H9 (cell line): Measurements from ENCODE around the gene COLEC12. TPM values are rescaled to one million over a fixed set of nuclear protein-coding genes. Genes with fewer than 3 reads are reported as not detected.

Source experiments
- DNase-seq: peaks from one replicate; pipeline ENCODE4 v3.0.0-alpha.2; 2017
- H2AFZ ChIP-seq: one replicate; pipeline ENCODE4 v1.6.1; 2013; ENCODE audit warnings: mild to moderate bottlenecking, low read length, control low read depth, moderate library complexity
- H2AK5ac ChIP-seq: 2 replicates; pipeline ENCODE4 v1.6.1; 2013; ENCODE audit warnings: low read length, control low read depth, mixed read lengths; ENCODE audit not compliant: insufficient read length
- H2BK120ac ChIP-seq: one replicate; pipeline ENCODE4 v1.6.1; 2013; ENCODE audit warnings: low read depth, mild to moderate bottlenecking, low read length, control low read depth, inconsistent platforms; ENCODE audit not compliant: poor library complexity, severe bottlenecking
- H2BK12ac ChIP-seq: 2 replicates; pipeline ENCODE4 v1.6.1; 2013; ENCODE audit warnings: low read length, control low read depth, mixed read lengths, low read depth; ENCODE audit not compliant: insufficient read length
- H2BK15ac ChIP-seq: 2 replicates; pipeline ENCODE4 v1.6.1; 2013; ENCODE audit warnings: low read depth, low read length, control low read depth
- H2BK20ac ChIP-seq: one replicate; pipeline ENCODE4 v1.6.1; 2013; ENCODE audit warnings: low read depth, mild to moderate bottlenecking, low read length, control low read depth, inconsistent platforms; ENCODE audit not compliant: poor library complexity, severe bottlenecking
- H2BK5ac ChIP-seq: 2 replicates; pipeline ENCODE4 v1.6.1; 2013; ENCODE audit warnings: low read length, control low read depth, mixed read lengths; ENCODE audit not compliant: insufficient read length
- H3K14ac ChIP-seq: 2 replicates; pipeline ENCODE4 v1.6.1; 2013; ENCODE audit warnings: low read length, control low read depth; ENCODE audit not compliant: insufficient read depth
- H3K18ac ChIP-seq: 2 replicates; pipeline ENCODE4 v1.6.1; 2013; ENCODE audit warnings: low read depth, mild to moderate bottlenecking, mixed read lengths, low read length, control low read depth; ENCODE audit not compliant: insufficient read length
- H3K23ac ChIP-seq: 2 replicates; pipeline ENCODE4 v1.6.1; 2013; ENCODE audit warnings: low read length, control low read depth, mixed read lengths, low read depth; ENCODE audit not compliant: insufficient read length
- H3K23me2 ChIP-seq: 2 replicates; pipeline ENCODE4 v1.6.1; 2013; ENCODE audit warnings: low read depth, mild to moderate bottlenecking, mixed read lengths, low read length, control low read depth; ENCODE audit not compliant: insufficient read length, poor library complexity, severe bottlenecking
- H3K27ac ChIP-seq: 2 replicates; pipeline ENCODE4 v1.5.1; 2013; ENCODE audit warnings: low read length, control low read depth, mixed read lengths, low read depth; ENCODE audit not compliant: insufficient read length
- H3K27me3 ChIP-seq: 2 replicates; pipeline ENCODE4 v1.6.1; 2013; ENCODE audit warnings: low read length, control low read depth, inconsistent platforms; ENCODE audit not compliant: insufficient read depth
- H3K4ac ChIP-seq: 2 replicates; pipeline ENCODE4 v1.6.1; 2013; ENCODE audit warnings: low read depth, mild to moderate bottlenecking, control low read depth, inconsistent platforms, low read length, moderate library complexity
- H3K4me1 ChIP-seq: 2 replicates; pipeline ENCODE4 v1.6.1; 2013; ENCODE audit warnings: low read length, control low read depth, inconsistent platforms; ENCODE audit not compliant: insufficient read depth
- H3K4me2 ChIP-seq: 2 replicates; pipeline ENCODE4 v1.6.1; 2013; ENCODE audit warnings: low read length, control low read depth, mixed read lengths; ENCODE audit not compliant: insufficient read length, insufficient read depth
- H3K56ac ChIP-seq: 2 replicates; pipeline ENCODE4 v1.6.1; 2013; ENCODE audit warnings: low read depth, mild to moderate bottlenecking, mixed read lengths, low read length, control low read depth; ENCODE audit not compliant: insufficient read length
- H3K79me1 ChIP-seq: 2 replicates; pipeline ENCODE4 v1.6.1; 2013; ENCODE audit warnings: low read depth, mild to moderate bottlenecking, moderate library complexity, low read length, control low read depth, inconsistent platforms; ENCODE audit not compliant: insufficient read depth, poor library complexity, severe bottlenecking
- H3K79me2 ChIP-seq: 2 replicates; pipeline ENCODE4 v1.6.1; 2013; ENCODE audit warnings: low read length, control low read depth, inconsistent platforms; ENCODE audit not compliant: insufficient read depth
- H3K9ac ChIP-seq: 2 replicates; pipeline ENCODE4 v1.6.1; 2013; ENCODE audit warnings: low read length, control low read depth, mixed read lengths; ENCODE audit not compliant: insufficient read length; ENCODE audit errors: extremely low read depth
- H3K9me3 ChIP-seq: one replicate; pipeline ENCODE4 v1.6.1; 2013; ENCODE audit warnings: low read depth, low read length, inconsistent platforms; ENCODE audit not compliant: control insufficient read depth
- H3T11ph ChIP-seq: one replicate; pipeline ENCODE4 v1.6.1; 2013; ENCODE audit warnings: mild to moderate bottlenecking, low read length, control low read depth, inconsistent platforms
- H4K20me1 ChIP-seq: one replicate; pipeline ENCODE4 v1.6.1; 2013; ENCODE audit not compliant: control insufficient read depth, insufficient read length, insufficient read depth
- H4K5ac ChIP-seq: 2 replicates; pipeline ENCODE4 v1.6.1; 2013; ENCODE audit warnings: low read depth, mild to moderate bottlenecking, mixed read lengths, low read length, control low read depth; ENCODE audit not compliant: insufficient read length
- H4K8ac ChIP-seq: replicated peaks from 2 replicates; pipeline ENCODE4 v1.6.1; 2013; ENCODE audit warnings: low read length, control low read depth, mixed read lengths, low read depth; ENCODE audit not compliant: insufficient read length
- H4K91ac ChIP-seq: 2 replicates; pipeline ENCODE4 v1.6.1; 2013; ENCODE audit warnings: low read depth, mild to moderate bottlenecking, moderate library complexity, mixed read lengths, low read length, control low read depth; ENCODE audit not compliant: insufficient read length
- H3K27ac Mint-ChIP-seq, 3 experiments: 2 replicates in 2 of 3; 3 replicates in 1 of 3; pipeline ENCODE4 v1.8.0; 2020 to 2021; ENCODE audit warnings: mixed read lengths in 3 of 3, mild to moderate bottlenecking in 1 of 3, moderate library complexity in 1 of 3
- H3K27me3 Mint-ChIP-seq: 2 replicates; pipeline ENCODE4 v1.8.0; 2021; ENCODE audit warnings: low read depth, mild to moderate bottlenecking, moderate library complexity, mixed read lengths
- H3K36me3 Mint-ChIP-seq, 3 experiments: 2 replicates in 2 of 3; 3 replicates in 1 of 3; pipeline ENCODE4 v1.8.0; 2020 to 2021; ENCODE audit warnings: low read depth in 3 of 3, mixed read lengths in 3 of 3; ENCODE audit not compliant: insufficient read depth in 1 of 3
- H3K4me1 Mint-ChIP-seq, 2 experiments: 2 replicates each; pipeline ENCODE4 v1.8.0; 2020; ENCODE audit warnings: mixed read lengths in 2 of 2
- H3K4me3 Mint-ChIP-seq, 2 experiments: 2 replicates in 1 of 2; 3 replicates in 1 of 2; pipeline ENCODE4 v1.8.0; 2020 to 2021; ENCODE audit warnings: mild to moderate bottlenecking in 2 of 2, mixed read lengths in 2 of 2, moderate library complexity in 1 of 2
- H3K9me3 Mint-ChIP-seq, 2 experiments: 2 replicates in 1 of 2; 3 replicates in 1 of 2; pipeline ENCODE4 v1.8.0; 2020; ENCODE audit warnings: mild to moderate bottlenecking in 2 of 2, mixed read lengths in 2 of 2, moderate library complexity in 1 of 2
- CTCF ChIP-seq: fragments of 200-600 bp; sonication (generic); conservative IDR thresholded peaks from 3 replicates; pipeline ENCODE4 v1.8.0; 2021; ENCODE audit warnings: antibody characterized with exemption, mild to moderate bottlenecking
- WGBS: extraction: QIAGEN DNeasy Blood & Tissue Kit; methylation state at CpG from one replicate; pipeline ENCODE4 v1.1.7; 2013; ENCODE audit warnings: missing lambda C conversion rate, low lambda C conversion rate, mixed read lengths; ENCODE audit not compliant: insufficient read length; ENCODE audit errors: extremely low coverage; 5-methylcytosine and 5-hydroxymethylcytosine counted together
- total RNA-seq: library from RNA; stranded (reverse); gene quantifications from 2 replicates; pipeline ENCODE4 v1.2.1, GENCODE V29; 2021

COLEC12 gene
- total RNA-seq, 1 experiment from 2014 or later, result 0.70 TPM

- H3K4me2 ChIP-seq, result no peak overlapping the region
- no CpG with 5 or more reads among the region's 5 CpGs for WGBS
- no peak overlapping the region for H2BK5ac ChIP-seq
Observed at GRCh38 chr18:424668-425067, 75.8 kb downstream of the COLEC12 start.

More at GRCh38 chr18:424668-425067, 75.8 kb downstream of the COLEC12 start:
- no peak overlapping the region for H3K27ac Mint-ChIP-seq
- H3K9me3 Mint-ChIP-seq, result no peaks in the 10 kb centered on the region
- H3K56ac ChIP-seq, result no peak overlapping the region
- no peak overlapping the region for H4K5ac ChIP-seq
- no peaks in the 10 kb centered on the region for H3K79me2 ChIP-seq
- H2BK15ac ChIP-seq, result no peak overlapping the region
- H3K9ac ChIP-seq, result no peak overlapping the region
- H3K18ac ChIP-seq, result no peak overlapping the region
- peaks cover 2% of the 10 kb centered on the region; the same call in 1 of the 2 replicates for H3K4me1 ChIP-seq
- H3K27me3 ChIP-seq, result no peaks in the 10 kb centered on the region
- no peak overlapping the region for H3K23ac ChIP-seq
- H3K27ac ChIP-seq, result no peak overlapping the region
- no peaks in the 10 kb centered on the region for H3K23me2 ChIP-seq
- H3K9me3 ChIP-seq, result no peaks in the 10 kb centered on the region
- no peak overlapping the region for H3K14ac ChIP-seq
- H2BK120ac ChIP-seq, result no peak overlapping the region
- H3T11ph ChIP-seq, result no peak overlapping the region
- H4K20me1 ChIP-seq, result no peaks in the 10 kb centered on the region
- no peaks in the 10 kb centered on the region; the same call in 1 of the 2 replicates for H3K27me3 Mint-ChIP-seq
- H3K79me1 ChIP-seq, result no peaks in the 10 kb centered on the region
- peaks cover 15 to 16% of the 10 kb centered on the region in 2 experiments for H3K4me1 Mint-ChIP-seq
- H2BK20ac ChIP-seq, result no peak overlapping the region
- no peak for TF ChIP-seq CTCF
- no peak overlapping the region for H3K4me3 Mint-ChIP-seq
- no peak for DNase-seq
- H3K36me3 Mint-ChIP-seq, result no peaks in the 10 kb centered on the region
- H4K8ac ChIP-seq, result no peak overlapping the region
- no peak overlapping the region for H4K91ac ChIP-seq
- H3K4ac ChIP-seq, result no peak overlapping the region
- no peak overlapping the region for H2AK5ac ChIP-seq
- H2AFZ ChIP-seq, result no peak overlapping the region
- H2BK12ac ChIP-seq, result no peak overlapping the region
